PC-3 (cell line): ENCODE results near the gene STXBP6. TPM values are rescaled to one million over a fixed set of nuclear protein-coding genes. Genes with fewer than 3 reads are reported as not detected.
"Not testable (repeated sequence)": the region's sequence is repeated elsewhere in the genome, so short reads cannot be mapped to it uniquely, and the experiment has no call there.

Experiments
- ATAC-seq: fragments of 200-7000 bp; cut with Tn5 transposase; 2 replicates; pipeline ENCODE4 v1.9.1; 2020; ENCODE audit warnings: mild to moderate bottlenecking, moderate library complexity
- BruUV-seq: library from RNA; stranded (reverse); fragments of 400-500 nt; replicated peaks from 2 replicates; lab custom pipeline; 2021; lab: Mats Ljungman, UMichigan
- CTCF ChIA-PET: fragments of 300-600 bp; sonication (Branson Sonifier 250); formaldehyde crosslinking; loops from one replicate; lab custom pipeline; 2022; ENCODE audit warnings: antibody characterized with exemption; lab: Charles Lee
- POLR2A ChIA-PET: fragments of 300-600 bp; sonication (Branson Sonifier 250); formaldehyde crosslinking; loops from one replicate; lab custom pipeline; 2022; ENCODE audit warnings: antibody characterized with exemption; ENCODE audit not compliant: unreplicated experiment; lab: Charles Lee
- DNase-seq: peaks from one replicate; pipeline ENCODE4 v3.0.0-alpha.2; 2015
- H2AFZ ChIP-seq: fragments of 300-600 bp; sonication (generic); 2 replicates; pipeline ENCODE4 v1.6.0; 2016; ENCODE audit warnings: antibody characterized with exemption, low read length
- H3F3A ChIP-seq: fragments of 300-600 bp; sonication (generic); one replicate; pipeline ENCODE4 v1.6.0; 2017; ENCODE audit warnings: antibody characterized with exemption, low read length, control low read depth, mild to moderate bottlenecking; ENCODE audit not compliant: unreplicated experiment
- H3K27ac ChIP-seq: fragments of 300-600 bp; sonication (generic); 2 replicates; pipeline ENCODE4 v1.5.1; 2016; ENCODE audit warnings: mild to moderate bottlenecking, low read length
- H3K27me3 ChIP-seq: fragments of 300-600 bp; sonication (generic); 2 replicates; pipeline ENCODE4 v1.6.1; 2016; ENCODE audit warnings: low read length, mixed read lengths
- H3K36me3 ChIP-seq: fragments of 300-600 bp; sonication (generic); 2 replicates; pipeline ENCODE4 v1.6.1; 2016; ENCODE audit warnings: low read depth, mixed run types, low read length, mixed read lengths
- H3K4me1 ChIP-seq: fragments of 300-600 bp; sonication (generic); 2 replicates; pipeline ENCODE4 v1.5.1; 2016; ENCODE audit warnings: low read length; ENCODE audit not compliant: insufficient read depth
- H3K4me2 ChIP-seq: fragments of 300-600 bp; sonication (generic); 2 replicates; pipeline ENCODE4 v1.6.0; 2016; ENCODE audit warnings: low read length
- H3K4me3 ChIP-seq: fragments of 300-600 bp; sonication (generic); 2 replicates; pipeline ENCODE4 v1.5.1; 2016; ENCODE audit warnings: mild to moderate bottlenecking, low read length, mixed read lengths
- H3K79me2 ChIP-seq: fragments of 300-600 bp; sonication (generic); 2 replicates; pipeline ENCODE4 v1.6.1; 2017; ENCODE audit warnings: low read length, mixed read lengths
- H3K9ac ChIP-seq: fragments of 300-600 bp; sonication (generic); 2 replicates; pipeline ENCODE4 v1.6.0; 2016; ENCODE audit warnings: mild to moderate bottlenecking, low read length
- H3K9me2 ChIP-seq: fragments of 300-600 bp; sonication (generic); replicated peaks from 2 replicates; pipeline ENCODE4 v1.6.1; 2016; ENCODE audit warnings: mixed run types, low read length, mixed read lengths
- H3K9me3 ChIP-seq: fragments of 300-600 bp; sonication (generic); 2 replicates; pipeline ENCODE4 v1.6.1; 2016; ENCODE audit warnings: low read length, mixed read lengths
- H4K20me1 ChIP-seq: fragments of 300-600 bp; sonication (generic); 2 replicates; pipeline ENCODE4 v1.6.1; 2016; ENCODE audit warnings: low read length, mixed read lengths
- CTCF ChIP-seq: fragments of 300-600 bp; sonication (generic); conservative IDR thresholded peaks from 2 replicates; pipeline ENCODE4 v1.5.1; 2017; ENCODE audit warnings: antibody characterized with exemption, low read depth, mild to moderate bottlenecking, low read length
- EZH2 ChIP-seq: fragments of 300-600 bp; sonication (generic); IDR thresholded peaks from one replicate; pipeline ENCODE4 v1.6.1; 2017; ENCODE audit warnings: antibody characterized with exemption, mild to moderate bottlenecking, low read length; ENCODE audit not compliant: unreplicated experiment
- EZH2phosphoT487 ChIP-seq: fragments of 300-600 bp; sonication (generic); IDR thresholded peaks from 2 replicates; pipeline ENCODE4 v1.6.1; 2018; ENCODE audit warnings: mild to moderate bottlenecking, antibody characterized with exemption, low read length, borderline replicate concordance
- intact Hi-C: fragments of 100-400 bp; cut with micrococcal nuclease; formaldehyde crosslinking; loops from 2 replicates; pipeline ENCODE4 v1.9.0; 2023
- total RNA-seq: library from RNA; depleted of rRNA; stranded (reverse); fragments of >200 nt; gene quantifications from 2 replicates; pipeline ENCODE4 v1.2.3, GENCODE V29; 2014

Gene STXBP6
- total RNA-seq, 1 experiment from 2014 or later = 0.40 TPM

DNA sequence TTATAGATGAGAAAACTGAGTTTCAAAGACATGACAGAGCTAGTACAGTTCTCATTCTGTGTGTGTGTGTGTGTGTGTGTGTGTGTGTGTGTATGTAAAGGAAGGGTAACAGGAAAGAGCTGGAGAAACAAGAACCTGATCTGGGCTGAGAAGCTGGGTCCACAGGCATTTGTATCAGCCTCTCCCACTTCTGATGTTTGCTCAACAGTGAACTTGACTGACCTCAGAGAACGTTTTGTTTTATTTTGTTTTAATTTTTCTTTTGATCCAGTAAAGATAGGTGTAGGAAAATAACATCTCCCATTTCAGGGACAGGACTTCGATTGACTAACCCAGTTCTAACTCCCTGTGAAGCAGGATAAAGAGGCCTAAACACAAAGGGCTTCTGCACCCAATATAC lies 85.4 kb downstream of the STXBP6 start:
- no peak overlapping the region for H3K4me2 ChIP-seq
- no peaks in the 10 kb centered on the region for H3K79me2 ChIP-seq
- H3K9me2 ChIP-seq = no peaks in the 10 kb centered on the region
- no peak for ATAC-seq
- no peaks in the 10 kb centered on the region for H4K20me1 ChIP-seq
- intact Hi-C loops = no loop called here
- TF ChIP-seq EZH2 = no peak
- TF ChIP-seq EZH2phosphoT487 = no peak
- no peak for TF ChIP-seq CTCF
- no TSS peak for BruUV-seq
- H3K27me3 ChIP-seq = no peaks in the 10 kb centered on the region
- H3K27ac ChIP-seq = no peak overlapping the region
- H3K9ac ChIP-seq = no peak overlapping the region
- ChIA-PET POLR2A (no interaction called here), CTCF (no interaction called here)
- DNase-seq = no peak
- no peaks in the 10 kb centered on the region; the same call in 1 of the 2 replicates for H3K9me3 ChIP-seq
- H3F3A ChIP-seq = no peaks in the 10 kb centered on the region
- no peaks in the 10 kb centered on the region for H3K4me1 ChIP-seq
- H3K36me3 ChIP-seq = no peaks in the 10 kb centered on the region
- no peak overlapping the region for H2AFZ ChIP-seq
- no peak overlapping the region for H3K4me3 ChIP-seq

- Histone ChIP-seq H3F3A (no peaks in the 10 kb centered on the region), H3K27ac (no peak overlapping the region), H3K4me3 (no peak overlapping the region), H3K9ac (no peak overlapping the region), H3K27me3 (no peaks in the 10 kb centered on the region), H3K9me2 (no peaks in the 10 kb centered on the region), H4K20me1 (no peaks in the 10 kb centered on the region), H3K9me3 (no peaks in the 10 kb centered on the region; the same call in 1 of the 2 replicates), H3K36me3 (no peaks in the 10 kb centered on the region), H3K79me2 (no peaks in the 10 kb centered on the region), H2AFZ (no peak overlapping the region), H3K4me1 (no peaks in the 10 kb centered on the region), H3K4me2 (no peak overlapping the region)
- TF ChIP-seq CTCF (no peak), EZH2phosphoT487 (no peak), EZH2 (no peak)
- ATAC-seq (no peak), DNase-seq (no peak)
- intact Hi-C loops = no loop called here
- POLR2A ChIA-PET = no interaction called here
- CTCF ChIA-PET = no interaction called here
- no TSS peak for BruUV-seq
Observed at GRCh38 chr14:24964048-24964447, 85.9 kb downstream of the STXBP6 start.

- H3K4me3 ChIP-seq, H3F3A ChIP-seq, H3K36me3 ChIP-seq, H3K9ac ChIP-seq, H4K20me1 ChIP-seq, H3K79me2 ChIP-seq, H3K9me2 ChIP-seq, H2AFZ ChIP-seq, H3K27ac ChIP-seq, H3K4me2 ChIP-seq, H3K9me3 ChIP-seq, intact Hi-C loops, DNase-seq, BruUV-seq, CTCF ChIA-PET, ATAC-seq, H3K4me1 ChIP-seq, H3K27me3 ChIP-seq, POLR2A ChIA-PET: not testable (repeated sequence)
Observed at GRCh38 chr14:24962118-24962517, 87.8 kb downstream of the STXBP6 start.
